KOPT-K1 (cell line): ENCODE data around the gene MAT2A.
A peak's percentile ranks its signal among the peaks of the same experiment; 100 is the strongest.

Experiments
- H3K27ac ChIP-seq: fragments of 200-600 bp; sonication (generic); 2 replicates; pipeline ENCODE4 v1.5.1; 2016; ENCODE audit warnings: antibody characterized with exemption, mild to moderate bottlenecking, low read depth, low read length; ENCODE audit not compliant: poor library complexity, severe bottlenecking
- H3K36me3 ChIP-seq: fragments of 200-600 bp; sonication (generic); 2 replicates; pipeline ENCODE4 v1.5.1; 2017; ENCODE audit warnings: antibody characterized with exemption, mild to moderate bottlenecking, low read length, moderate library complexity; ENCODE audit not compliant: insufficient read depth
- H3K9me3 ChIP-seq: fragments of 200-600 bp; sonication (generic); 2 replicates; pipeline ENCODE4 v1.5.1; 2017; ENCODE audit warnings: antibody characterized with exemption, low read length, mild to moderate bottlenecking; ENCODE audit not compliant: insufficient read depth, poor library complexity, severe bottlenecking

Gene MAT2A

GRCh38 chr2:85577386-85578242 is 38.6 kb downstream of the MAT2A start, which contains the start of gene VAMP8:
Gene VAMP8, plus strand, starts transcription at chr2:85577586. Its CDS starts 61 bp downstream, at chr2:85577647.
- Histone ChIP-seq H3K27ac (peak within 1 kb of the TSS; percentile 52), H3K9me3 (no peaks in the 10 kb centered on the region), H3K36me3 (no peaks in the 10 kb centered on the region)

- no peaks in the 10 kb centered on the region for H3K9me3 ChIP-seq
- H3K36me3 ChIP-seq: no peaks in the 10 kb centered on the region
- peak overlapping the region; percentile 52 for H3K27ac ChIP-seq
Observed at GRCh38 chr2:85578243-85579180, 39.5 kb downstream of the MAT2A start.

- Histone ChIP-seq H3K27ac (peak overlapping the region; percentile 52), H3K36me3 (no peaks in the 10 kb centered on the region)
Observed at GRCh38 chr2:85579266-85579935, 40.4 kb downstream of the MAT2A start.

GRCh38 chr2:85580206-85580605 is 41.2 kb downstream of the MAT2A start:
- Histone ChIP-seq H3K27ac (no peak overlapping the region), H3K9me3 (no peaks in the 10 kb centered on the region), H3K36me3 (no peaks in the 10 kb centered on the region)

More at GRCh38 chr2:85579266-85579935, 40.4 kb downstream of the MAT2A start:
- no peaks in the 10 kb centered on the region for H3K9me3 ChIP-seq

GRCh38 chr2:85582492-85582891 is 43.5 kb downstream of the MAT2A start:
- Histone ChIP-seq H3K9me3 (no peaks in the 10 kb centered on the region), H3K27ac (no peak overlapping the region), H3K36me3 (no peaks in the 10 kb centered on the region)

GRCh38 chr2:85583667-85584353 is 44.8 kb downstream of the MAT2A start:
- H3K9me3 ChIP-seq: no peaks in the 10 kb centered on the region
- no peaks in the 10 kb centered on the region for H3K36me3 ChIP-seq
- peak overlapping the region; percentile 78 for H3K27ac ChIP-seq

- Histone ChIP-seq H3K9me3 (no peaks in the 10 kb centered on the region), H3K36me3 (no peaks in the 10 kb centered on the region), H3K27ac (peak within 1 kb of the TSS; percentile 78)
Observed at GRCh38 chr2:85584354-85584856, 45.4 kb downstream of the MAT2A start, which contains the start of gene VAMP5. Gene VAMP5, plus strand, starts transcription at chr2:85584431. Its CDS starts 60 bp downstream, at chr2:85584491.

- Histone ChIP-seq H3K27ac (peak overlapping the region; percentile 78), H3K9me3 (no peaks in the 10 kb centered on the region), H3K36me3 (no peaks in the 10 kb centered on the region)
Observed at GRCh38 chr2:85584857-85585780, 46.2 kb downstream of the MAT2A start.

GRCh38 chr2:85585781-85586105 is 46.8 kb downstream of the MAT2A start:
- no peaks in the 10 kb centered on the region for H3K9me3 ChIP-seq
- H3K36me3 ChIP-seq: no peaks in the 10 kb centered on the region
- peak overlapping the region; percentile 78 for H3K27ac ChIP-seq

- peak overlapping the region; percentile 68 for H3K27ac ChIP-seq
- no peaks in the 10 kb centered on the region for H3K36me3 ChIP-seq
- no peaks in the 10 kb centered on the region for H3K9me3 ChIP-seq
Observed at GRCh38 chr2:85588236-85588635, 49.3 kb downstream of the MAT2A start.

GRCh38 chr2:85588645-85589044 is 49.7 kb downstream of the MAT2A start:
- H3K9me3 ChIP-seq: no peaks in the 10 kb centered on the region
- H3K36me3 ChIP-seq: no peaks in the 10 kb centered on the region
- peak overlapping the region; percentile 68 for H3K27ac ChIP-seq

- no peaks in the 10 kb centered on the region for H3K36me3 ChIP-seq
- H3K27ac ChIP-seq: peak overlapping the region; percentile 68
- H3K9me3 ChIP-seq: no peaks in the 10 kb centered on the region
Observed at GRCh38 chr2:85589181-85589580, 50.2 kb downstream of the MAT2A start.

- H3K9me3 ChIP-seq: no peaks in the 10 kb centered on the region
- peak overlapping the region; percentile 6 for H3K27ac ChIP-seq
- no peaks in the 10 kb centered on the region for H3K36me3 ChIP-seq
Observed at GRCh38 chr2:85589982-85590791, 51.2 kb downstream of the MAT2A start.
